HG03520 (cell line): ENCODE data around the gene PA2G4.

Source experiments
- ATAC-seq: cut with Tn5 transposase; IDR thresholded peaks from one replicate; pipeline ENCODE4 v1.9.1; 2021; ENCODE audit warnings: mild to moderate bottlenecking, moderate library complexity; ENCODE audit not compliant: unreplicated experiment

Gene PA2G4

DNA sequence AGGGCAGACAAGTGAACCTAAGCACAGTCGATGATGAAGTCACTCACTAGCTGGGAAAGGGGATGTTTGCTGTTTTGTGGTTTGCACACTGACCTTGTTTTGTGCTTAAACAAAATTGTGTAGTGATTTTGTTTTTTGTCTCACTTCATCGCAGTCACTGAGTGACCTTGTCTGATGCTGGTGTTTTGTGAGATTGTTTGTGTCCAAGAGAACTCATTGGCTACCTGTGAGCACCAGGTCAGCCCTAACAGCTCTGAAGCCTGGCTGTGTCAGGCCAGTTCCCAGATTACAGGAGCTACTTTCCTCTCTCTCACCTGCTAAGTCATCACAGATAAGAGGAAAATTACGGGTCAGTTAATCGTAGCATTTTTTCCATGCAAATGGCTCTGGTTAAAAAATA, 19.8 kb downstream of the PA2G4 start:
- no peak for ATAC-seq

DNA sequence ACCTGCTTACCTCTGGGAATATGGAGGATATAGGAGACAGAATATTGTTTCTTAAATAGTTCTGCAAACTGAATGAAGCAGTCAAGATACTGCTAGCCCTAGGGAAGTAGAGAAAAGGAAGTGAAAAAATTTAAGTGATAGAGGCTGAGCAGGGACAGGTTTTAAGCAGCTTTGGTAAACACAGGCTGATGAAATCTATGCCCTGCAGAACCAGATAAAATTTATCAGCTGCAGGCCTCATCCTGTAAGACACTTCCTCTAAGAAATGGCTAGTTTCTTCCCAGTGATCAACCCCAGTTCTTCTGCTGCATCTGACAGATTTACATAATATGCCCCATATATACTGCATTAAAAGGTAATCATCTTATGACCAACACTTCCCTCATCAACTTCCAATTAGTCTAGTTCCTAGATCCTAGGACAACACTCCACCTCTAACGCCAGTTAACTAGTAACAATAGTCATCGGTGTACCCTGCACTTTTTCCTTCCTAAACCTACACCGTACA, 22.4 kb downstream of the PA2G4 start:
- ATAC-seq = no peak

DNA sequence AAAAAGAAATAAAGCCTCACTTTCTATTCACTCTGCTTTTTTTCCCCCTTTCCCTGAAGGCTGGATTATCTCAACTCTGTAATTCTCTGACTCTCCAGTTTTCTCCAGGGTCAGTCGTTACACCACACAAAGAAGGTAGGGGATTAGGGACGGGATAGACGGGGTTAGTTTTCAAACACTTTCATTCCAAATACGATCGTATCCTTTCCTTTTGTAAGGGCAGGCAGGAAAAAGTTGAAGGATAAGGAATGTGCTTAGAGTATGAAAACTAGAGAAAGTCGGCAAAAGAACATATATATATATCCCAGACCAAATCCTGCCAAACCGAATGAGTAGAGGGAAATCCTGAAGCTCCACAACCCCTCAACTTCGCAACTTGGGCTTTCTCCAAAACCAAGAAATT, 23.1 kb downstream of the PA2G4 start:
- no peak for ATAC-seq

DNA sequence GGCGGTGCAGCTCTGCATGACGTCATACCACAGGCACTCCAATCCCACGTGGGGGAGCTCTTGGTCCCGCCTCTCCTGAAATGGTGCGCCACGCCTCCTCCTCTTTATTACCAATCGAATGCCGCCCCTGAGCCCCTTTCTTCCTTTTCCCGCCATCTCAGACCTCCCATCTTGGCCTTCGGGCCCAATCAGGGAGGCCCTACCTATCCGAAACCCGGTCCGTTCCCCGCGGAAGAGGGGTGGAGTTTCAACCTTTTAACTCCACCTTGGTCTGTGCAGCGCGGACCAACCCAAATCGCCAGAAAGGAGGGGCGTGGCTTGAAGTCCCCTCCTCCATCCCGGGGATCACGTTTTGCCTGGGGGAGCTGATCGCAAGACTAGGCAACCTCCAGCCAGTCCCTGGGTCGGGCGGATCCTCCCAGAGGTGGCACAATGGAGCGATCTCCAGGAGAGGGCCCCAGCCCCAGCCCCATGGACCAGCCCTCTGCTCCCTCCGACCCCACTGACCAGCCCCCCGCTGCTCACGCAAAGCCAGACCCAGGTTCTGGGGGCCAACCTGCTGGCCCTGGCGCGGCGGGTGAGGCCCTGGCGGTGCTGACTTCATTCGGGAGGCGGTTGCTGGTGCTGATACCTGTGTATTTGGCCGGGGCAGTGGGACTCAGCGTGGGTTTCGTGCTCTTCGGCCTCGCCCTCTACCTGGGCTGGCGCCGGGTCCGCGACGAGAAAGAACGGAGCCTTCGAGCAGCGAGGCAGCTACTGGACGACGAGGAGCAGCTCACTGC, 23.7 kb downstream of the PA2G4 start, which contains the start of gene ESYT1:
TSS of gene ESYT1 (plus strand) at position 380 of the 782 bp plus-strand sequence. CDS start at position 433, 53 bp downstream.
- peak; percentile 88 for ATAC-seq

DNA sequence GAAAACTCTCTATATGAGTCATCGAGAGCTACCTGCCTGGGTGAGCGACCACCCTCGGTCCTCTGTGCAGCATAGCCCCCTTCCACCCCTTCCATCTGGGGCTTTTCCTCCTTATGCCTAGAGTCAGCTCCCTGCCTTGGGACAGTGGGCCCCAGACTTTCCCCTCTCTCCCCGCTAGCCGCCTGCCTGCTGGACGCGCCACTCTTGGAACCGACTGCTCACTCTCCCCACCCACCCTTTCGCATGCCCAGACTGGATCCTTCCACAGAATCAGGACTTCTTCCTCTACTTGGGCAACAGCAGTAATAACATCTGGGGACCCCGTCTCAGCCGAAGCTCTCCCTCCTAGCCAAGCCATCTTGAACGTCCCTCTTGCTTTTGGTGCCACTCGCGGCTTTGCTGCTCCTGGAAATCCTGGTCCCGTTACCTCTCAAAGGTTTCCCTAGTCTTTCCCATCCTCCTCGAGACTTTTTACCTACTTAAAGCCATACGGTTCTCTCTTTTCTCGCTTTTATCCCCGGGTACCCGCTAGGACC, 24.4 kb downstream of the PA2G4 start:
- no peak for ATAC-seq

DNA sequence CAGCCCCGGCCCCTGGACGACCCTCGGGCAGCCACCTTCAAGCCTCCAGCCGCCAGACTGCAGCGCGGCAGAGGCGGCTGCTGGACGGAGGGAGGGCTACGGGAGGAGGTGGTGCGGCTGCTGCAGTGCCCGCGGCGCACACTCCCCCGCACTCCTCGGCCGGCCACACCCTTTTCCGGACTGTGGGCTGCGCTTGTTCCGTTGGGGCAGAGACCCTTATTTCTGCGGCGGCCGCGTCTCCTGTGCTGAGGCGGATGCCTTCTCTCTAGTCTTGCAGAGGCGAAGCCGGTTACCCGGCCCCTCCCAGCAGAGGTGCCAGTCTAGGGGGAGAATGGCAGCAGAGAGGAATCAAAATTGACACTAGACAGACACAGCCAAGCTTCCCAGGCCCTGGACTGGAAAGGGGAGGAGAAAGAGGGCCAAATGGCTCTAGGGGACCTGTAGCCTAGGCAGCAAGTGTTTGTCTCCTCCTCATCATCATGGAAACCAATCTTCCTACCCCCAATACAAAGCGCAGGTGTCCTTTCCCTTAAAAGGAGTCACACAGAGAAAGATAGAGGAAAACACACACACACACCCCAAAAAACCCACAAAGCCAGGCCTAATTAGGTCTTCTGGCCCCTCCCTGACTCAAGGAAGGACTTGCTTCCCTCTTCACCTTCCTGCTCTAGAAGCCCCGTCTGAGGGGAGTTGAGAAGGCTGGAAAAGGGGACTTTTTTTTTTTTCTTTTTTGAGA, 25.0 kb downstream of the PA2G4 start:
- ATAC-seq = no peak

DNA sequence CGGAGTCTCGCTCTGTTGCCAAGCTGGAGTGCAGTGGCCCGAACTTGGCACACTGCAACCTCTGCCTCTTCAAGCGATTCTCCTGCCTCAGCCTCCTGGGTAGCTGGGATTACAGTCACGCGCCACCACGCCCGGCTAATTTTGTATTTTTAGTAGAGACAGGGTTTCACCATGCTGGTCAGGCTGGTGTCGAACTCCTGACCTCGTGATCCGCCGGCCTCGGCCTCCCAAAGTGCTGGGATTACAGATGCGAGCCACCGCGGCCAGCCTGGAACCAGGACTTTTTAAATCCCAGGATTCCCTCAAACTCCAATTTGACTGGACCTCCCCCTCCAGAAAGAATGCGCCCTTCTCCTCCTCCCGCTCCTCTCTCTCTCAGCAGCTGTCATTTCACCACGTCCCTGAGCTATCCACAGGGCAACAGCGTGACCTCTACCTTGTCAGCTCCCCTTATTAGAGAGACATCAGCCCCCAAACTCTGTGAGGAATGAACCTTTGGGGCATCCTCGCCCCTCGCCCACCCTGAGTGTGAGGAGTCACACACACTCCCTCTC, 25.7 kb downstream of the PA2G4 start:
- no peak for ATAC-seq

DNA sequence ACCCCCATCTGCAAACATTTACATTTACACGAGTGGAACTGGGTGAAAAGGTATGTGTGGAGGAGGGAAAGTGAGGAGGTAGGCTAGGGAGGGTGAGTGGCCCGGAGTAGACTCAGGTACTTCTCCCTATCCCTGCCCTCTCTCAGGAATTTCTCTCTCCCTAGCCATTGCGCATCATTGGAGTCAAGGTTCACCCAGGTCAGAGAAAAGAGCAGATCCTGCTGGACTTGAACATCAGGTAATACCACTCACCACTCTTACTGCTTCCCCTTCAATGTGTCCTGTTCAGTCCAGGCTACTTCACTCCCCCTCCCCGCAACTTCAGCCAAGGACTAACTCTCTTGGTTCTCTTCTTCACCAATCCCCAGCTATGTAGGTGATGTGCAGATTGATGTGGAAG, 26.5 kb downstream of the PA2G4 start:
- ATAC-seq = no peak

GRCh38 chr12:56134897-56135296, 30.5 kb downstream of the PA2G4 start:
- ATAC-seq = no peak

- ATAC-seq = no peak
Measured at GRCh38 chr12:56137853-56138571, 33.7 kb downstream of the PA2G4 start.

- no peak for ATAC-seq
Measured at GRCh38 chr12:56141946-56142784, 37.8 kb downstream of the PA2G4 start.

- ATAC-seq = no peak
Measured at GRCh38 chr12:56143217-56143616, 38.9 kb downstream of the PA2G4 start.

- no peak for ATAC-seq
Measured at GRCh38 chr12:56143870-56144269, 39.5 kb downstream of the PA2G4 start.

DNA sequence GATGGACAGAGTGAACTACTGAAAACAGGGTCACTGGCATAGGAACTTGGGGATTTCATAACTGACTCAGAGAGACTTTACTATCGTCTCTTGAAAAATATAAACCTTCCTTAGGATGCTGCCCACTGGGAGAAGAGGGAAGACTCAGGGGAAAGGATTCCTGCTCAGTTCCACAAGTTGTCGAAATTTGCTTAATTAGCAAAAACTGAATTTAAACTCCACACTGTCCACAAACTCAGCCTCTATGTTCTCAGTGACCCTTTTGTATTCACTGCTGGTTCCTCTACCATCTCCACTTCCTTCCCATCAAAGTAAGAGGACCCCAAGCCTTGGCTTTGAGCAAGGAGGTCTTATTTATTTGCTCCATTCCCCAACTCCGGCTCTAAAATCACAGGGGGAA, 40.9 kb downstream of the PA2G4 start:
- no peak for ATAC-seq

GRCh38 chr12:56146492-56147460, 42.4 kb downstream of the PA2G4 start:
- no peak for ATAC-seq

DNA sequence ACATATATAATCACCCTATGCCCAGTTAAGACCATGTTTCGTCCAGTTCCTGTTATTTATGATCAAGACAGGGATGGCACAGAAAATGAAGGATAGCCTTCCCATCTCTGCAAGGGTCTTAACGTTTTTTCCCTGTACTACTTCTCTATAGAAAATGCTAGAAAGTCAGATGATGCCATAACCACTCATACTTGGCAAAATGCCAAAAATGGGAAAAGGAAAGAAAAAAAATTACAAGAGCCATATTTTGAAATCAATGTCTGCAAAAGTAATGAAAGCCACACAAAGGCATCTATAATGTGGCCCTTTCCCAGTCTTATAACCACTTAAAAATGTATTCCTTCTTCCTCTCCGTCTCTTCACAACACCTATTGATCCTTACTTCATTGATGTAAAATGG, 46.2 kb downstream of the PA2G4 start:
- ATAC-seq = no peak

- ATAC-seq = peak; percentile 46
Measured at GRCh38 chr12:56151672-56152131, 47.3 kb downstream of the PA2G4 start.

DNA sequence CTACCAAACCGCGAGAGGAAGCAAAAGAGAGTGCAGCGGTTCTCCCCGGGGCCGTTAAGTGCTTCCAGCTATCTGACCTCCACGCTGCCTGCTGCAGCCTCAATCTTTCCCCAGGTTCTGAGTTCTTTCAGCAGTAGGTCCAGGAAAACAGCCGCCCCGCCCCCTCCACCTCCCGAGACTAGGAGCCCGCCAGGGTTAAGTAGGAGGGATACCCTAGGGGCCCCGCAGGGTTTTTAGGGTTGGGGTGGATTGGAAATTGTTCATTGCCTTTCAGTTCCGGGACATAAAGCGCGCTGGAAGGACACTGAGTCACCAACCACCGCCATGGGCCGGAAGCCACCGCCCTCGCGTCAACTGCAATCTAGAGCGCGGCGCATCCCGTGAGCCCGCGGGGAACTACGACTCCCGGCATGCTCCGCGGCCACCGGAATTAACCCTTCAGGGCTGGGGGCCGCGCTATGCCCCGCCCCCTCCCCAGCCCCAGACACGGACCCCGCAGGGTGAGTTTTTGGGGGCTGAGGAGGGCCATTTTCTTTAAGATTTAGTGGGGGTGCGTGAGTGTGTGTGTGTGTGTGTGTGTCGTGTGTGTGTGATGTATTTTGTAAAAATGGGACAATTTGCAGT, 47.9 kb downstream of the PA2G4 start, which contains the start of gene MYL6B:
TSS of gene MYL6B (plus strand) at position 456 of the 624 bp plus-strand sequence. CDS start 1,332 bp downstream, outside the sequence.
- peak; percentile 74 for ATAC-seq
